VCaP (cell line): ENCODE data around the gene FAM9B.
A peak's percentile ranks its signal among the peaks of the same experiment; 100 is the strongest.

ENCODE experiments used
- H3K27ac ChIP-seq: fragments of 450-650 bp; 2 replicates; pipeline ENCODE4 v1.5.1; 2017
- CTCF ChIP-seq: fragments of 450-650 bp; conservative IDR thresholded peaks from 2 replicates; pipeline ENCODE4 v1.5.1; 2017; ENCODE audit warnings: mild to moderate bottlenecking, moderate library complexity

The FAM9B gene

GRCh38 chrX:9062641-9063040 is 28.7 kb upstream of the FAM9B start:
- no peak for TF ChIP-seq CTCF
- H3K27ac ChIP-seq, result peak overlapping the region; percentile 40; the same call in 1 of the 2 replicates

GRCh38 chrX:9055354-9055753 is 21.4 kb upstream of the FAM9B start:
- no peak overlapping the region for H3K27ac ChIP-seq
- no peak for TF ChIP-seq CTCF

GRCh38 chrX:9052081-9052480 is 18.2 kb upstream of the FAM9B start:
- TF ChIP-seq CTCF, result no peak
- no peak overlapping the region for H3K27ac ChIP-seq

GRCh38 chrX:9050331-9050730 is 16.4 kb upstream of the FAM9B start:
- TF ChIP-seq CTCF, result no peak
- no peak overlapping the region for H3K27ac ChIP-seq

GRCh38 chrX:9048801-9049200 is 14.9 kb upstream of the FAM9B start:
- no peak for TF ChIP-seq CTCF

GRCh38 chrX:9038244-9038643 is 4.3 kb upstream of the FAM9B start:
- no peak overlapping the region for H3K27ac ChIP-seq
- TF ChIP-seq CTCF, result no peak

More at GRCh38 chrX:9048801-9049200, 14.9 kb upstream of the FAM9B start:
- no peak overlapping the region for H3K27ac ChIP-seq

GRCh38 chrX:9037296-9037695 is 3.4 kb upstream of the FAM9B start:
- no peak for TF ChIP-seq CTCF
- H3K27ac ChIP-seq, result no peak overlapping the region

- no peak for TF ChIP-seq CTCF
Observed at GRCh38 chrX:9033586-9033985, 341 bp downstream of the FAM9B start.

More at GRCh38 chrX:9033586-9033985, 341 bp downstream of the FAM9B start:
- no peak overlapping the region for H3K27ac ChIP-seq
